IPS-18c (cell line): ENCODE results near the gene PRKCQ.
"Not testable (repeated sequence)": the region's sequence is repeated elsewhere in the genome, so short reads cannot be mapped to it uniquely, and the experiment has no call there.

Experiments used
- H3K4me3 ChIP-seq: 2 replicates; pipeline ENCODE4 v1.7.0; 2013; ENCODE audit warnings: low read depth, mild to moderate bottlenecking, low read length, moderate library complexity; ENCODE audit not compliant: insufficient read depth
- H3K9me3 ChIP-seq: one replicate; pipeline ENCODE4 v1.6.1; 2013; ENCODE audit warnings: mild to moderate bottlenecking, low read length, moderate library complexity; ENCODE audit not compliant: control insufficient read depth, insufficient read depth

PRKCQ gene

GRCh38 chr10:6463366-6463765 is 116.7 kb downstream of the PRKCQ start:
- Histone ChIP-seq H3K9me3 (no peaks in the 10 kb centered on the region), H3K4me3 (no peak overlapping the region)

GRCh38 chr10:6461961-6462360 is 118.1 kb downstream of the PRKCQ start:
- Histone ChIP-seq H3K9me3 (no peaks in the 10 kb centered on the region), H3K4me3 (no peak overlapping the region)

GRCh38 chr10:6460861-6461409 is 119.1 kb downstream of the PRKCQ start:
- H3K9me3 ChIP-seq: peaks cover 2% of the 10 kb centered on the region
- H3K4me3 ChIP-seq: no peak overlapping the region

GRCh38 chr10:6458814-6459213 is 121.3 kb downstream of the PRKCQ start:
- Histone ChIP-seq H3K4me3 (no peak overlapping the region), H3K9me3 (peaks cover 2% of the 10 kb centered on the region)

GRCh38 chr10:6457376-6457775 is 122.7 kb downstream of the PRKCQ start:
- Histone ChIP-seq H3K4me3 (no peak overlapping the region), H3K9me3 (peaks cover 2% of the 10 kb centered on the region)

GRCh38 chr10:6456067-6456466 is 124.0 kb downstream of the PRKCQ start:
- Histone ChIP-seq H3K9me3 (peaks cover 2% of the 10 kb centered on the region), H3K4me3 (no peak overlapping the region)

GRCh38 chr10:6455592-6455991 is 124.5 kb downstream of the PRKCQ start:
- Histone ChIP-seq H3K4me3 (no peak overlapping the region), H3K9me3 (peaks cover 2% of the 10 kb centered on the region)

- peaks cover 2% of the 10 kb centered on the region for H3K9me3 ChIP-seq
- no peak overlapping the region for H3K4me3 ChIP-seq
Observed at GRCh38 chr10:6446711-6447110, 133.4 kb downstream of the PRKCQ start.

- Histone ChIP-seq H3K9me3 (peaks cover 2% of the 10 kb centered on the region), H3K4me3 (no peak overlapping the region)
Observed at GRCh38 chr10:6445671-6446316, 134.3 kb downstream of the PRKCQ start.

- H3K9me3 ChIP-seq, H3K4me3 ChIP-seq: not testable (repeated sequence)
Observed at GRCh38 chr10:6439875-6440274, 140.2 kb downstream of the PRKCQ start.

- no peak overlapping the region for H3K4me3 ChIP-seq
Observed at GRCh38 chr10:6431861-6432260, 148.2 kb downstream of the PRKCQ start.

GRCh38 chr10:6431186-6431585 is 148.9 kb downstream of the PRKCQ start:
- Histone ChIP-seq H3K9me3 (no peaks in the 10 kb centered on the region), H3K4me3 (no peak overlapping the region)

More at GRCh38 chr10:6431861-6432260, 148.2 kb downstream of the PRKCQ start:
- H3K9me3 ChIP-seq: no peaks in the 10 kb centered on the region

- H3K4me3 ChIP-seq: no peak overlapping the region
- H3K9me3 ChIP-seq: no peaks in the 10 kb centered on the region
Observed at GRCh38 chr10:6430423-6430980, 149.6 kb downstream of the PRKCQ start.

GRCh38 chr10:6427357-6427959 is 152.6 kb downstream of the PRKCQ start:
- H3K9me3 ChIP-seq: peaks cover 2% of the 10 kb centered on the region
- no peak overlapping the region for H3K4me3 ChIP-seq

- Histone ChIP-seq H3K4me3 (no peak overlapping the region), H3K9me3 (peaks cover 2% of the 10 kb centered on the region)
Observed at GRCh38 chr10:6426317-6426716, 153.8 kb downstream of the PRKCQ start.

- Histone ChIP-seq H3K4me3 (no peak overlapping the region), H3K9me3 (peaks cover 2% of the 10 kb centered on the region)
Observed at GRCh38 chr10:6423413-6424170, 156.5 kb downstream of the PRKCQ start.

GRCh38 chr10:6423004-6423403 is 157.1 kb downstream of the PRKCQ start:
- Histone ChIP-seq H3K9me3 (peaks cover 2% of the 10 kb centered on the region), H3K4me3 (no peak overlapping the region)
